HG03342 (cell line): ENCODE data around the gene SIK3.
"Not testable (repeated sequence)": the region's sequence is repeated elsewhere in the genome, so short reads cannot be mapped to it uniquely, and the experiment has no call there.

Source experiments
- ATAC-seq: cut with Tn5 transposase; IDR thresholded peaks from one replicate; pipeline ENCODE4 v1.9.1; 2021; ENCODE audit warnings: mild to moderate bottlenecking, moderate library complexity; ENCODE audit not compliant: unreplicated experiment

Gene SIK3

GRCh38 chr11:116808262-116809175 lies 289.7 kb downstream of the SIK3 start:
- ATAC-seq, result no peak

- no peak for ATAC-seq
Observed at GRCh38 chr11:116807601-116808261, 290.5 kb downstream of the SIK3 start.

- no peak for ATAC-seq
Observed at GRCh38 chr11:116804001-116804400, 294.2 kb downstream of the SIK3 start.

DNA sequence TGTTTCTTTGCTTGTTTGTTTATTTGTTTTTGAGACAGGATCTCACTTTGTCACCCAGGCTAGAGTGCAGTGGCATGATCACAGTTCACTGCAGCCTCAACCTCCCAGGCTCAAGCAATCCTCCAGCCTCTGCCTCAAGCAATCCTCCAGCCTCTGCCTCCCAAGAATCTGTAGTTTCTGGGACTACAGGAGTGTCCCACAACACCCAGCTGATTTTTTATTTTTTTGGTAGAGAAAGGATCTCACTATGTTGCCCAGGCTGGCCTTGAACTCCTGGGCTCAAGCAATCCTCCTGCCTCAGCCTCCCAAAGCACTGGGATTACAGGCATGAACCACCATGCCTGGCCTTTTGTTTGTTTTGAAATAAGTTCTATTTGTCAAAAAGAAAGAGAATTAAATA lies 296.6 kb downstream of the SIK3 start:
- not testable (repeated sequence) for ATAC-seq

DNA sequence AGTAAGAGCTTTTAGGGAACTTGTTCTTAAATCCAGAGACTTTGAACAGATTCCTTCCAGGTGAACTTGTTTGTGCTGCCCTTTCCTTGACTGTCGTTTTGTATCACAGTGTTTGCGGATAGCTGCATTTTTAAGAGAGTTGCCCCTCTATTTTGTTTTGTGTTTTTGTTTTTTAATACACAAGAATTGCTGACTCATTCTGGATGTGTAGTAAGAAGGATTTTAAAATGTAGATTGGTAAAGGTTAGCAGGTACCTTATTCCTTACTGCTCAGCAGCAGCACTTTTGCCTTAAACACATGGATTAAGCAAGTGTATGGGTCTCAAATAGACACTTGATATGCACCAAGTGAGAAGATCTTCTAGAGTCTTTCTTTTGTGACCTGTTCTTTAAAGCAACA lies 297.6 kb downstream of the SIK3 start:
- ATAC-seq, result no peak

DNA sequence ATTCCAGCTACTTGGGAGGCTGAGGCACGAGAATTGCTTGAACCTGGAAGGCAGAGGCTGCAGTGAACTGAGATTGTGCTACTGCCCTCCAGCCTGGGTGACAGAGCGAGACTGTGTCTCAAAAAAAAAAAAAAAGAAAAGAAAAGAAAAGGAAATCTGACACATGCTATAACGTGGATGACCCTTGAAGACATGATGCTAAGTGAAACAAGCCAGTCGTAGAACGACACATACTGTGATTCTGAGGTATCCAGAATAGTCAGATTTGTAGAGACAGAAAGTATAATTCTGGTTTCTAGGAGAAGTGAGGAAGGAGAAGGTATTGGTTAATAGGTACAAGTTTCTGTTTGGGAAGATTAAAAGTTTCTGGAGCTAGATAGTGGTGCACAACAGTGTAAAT lies 299.9 kb downstream of the SIK3 start:
- ATAC-seq, result no peak

DNA sequence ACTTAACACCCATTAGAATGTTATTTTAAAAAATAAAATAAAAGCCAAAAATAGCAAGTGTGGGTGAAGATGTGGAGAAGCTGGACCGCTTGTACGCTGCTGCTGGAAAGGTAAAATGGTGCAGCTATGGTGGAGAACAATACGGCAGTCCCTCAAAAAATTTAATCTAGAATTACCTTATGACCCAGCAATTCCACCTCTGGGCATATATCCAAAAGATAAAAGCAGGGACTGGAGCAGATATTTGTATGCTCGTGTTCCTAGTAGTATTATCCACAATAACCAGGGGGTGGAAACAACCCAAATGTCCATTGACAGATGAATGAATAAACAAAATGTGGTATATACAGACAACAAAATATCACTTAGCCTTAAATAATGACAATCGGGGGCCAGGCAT lies 300.4 kb downstream of the SIK3 start:
- ATAC-seq, result no peak

GRCh38 chr11:116796548-116796947 lies 301.7 kb downstream of the SIK3 start:
- ATAC-seq, result no peak

DNA sequence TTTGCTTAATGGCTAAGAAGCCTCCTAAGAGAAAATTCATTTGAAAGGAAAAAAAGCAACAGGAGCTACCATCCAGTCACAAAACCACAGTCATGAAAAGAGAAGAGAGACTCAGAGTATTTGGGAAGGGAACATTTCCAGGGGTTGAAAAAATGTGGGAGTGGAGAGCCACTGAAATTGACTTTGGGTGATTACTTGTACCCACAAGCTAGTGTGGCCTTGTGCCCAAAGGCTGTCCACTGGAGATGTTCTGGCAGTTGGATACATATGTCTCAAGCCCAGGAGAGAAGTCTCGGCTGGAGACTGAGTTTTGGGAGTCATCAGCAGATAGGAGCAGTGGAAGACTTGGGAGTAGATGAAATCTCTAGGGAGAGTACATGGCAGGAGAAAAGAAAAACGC lies 303.4 kb downstream of the SIK3 start:
- ATAC-seq, result no peak

DNA sequence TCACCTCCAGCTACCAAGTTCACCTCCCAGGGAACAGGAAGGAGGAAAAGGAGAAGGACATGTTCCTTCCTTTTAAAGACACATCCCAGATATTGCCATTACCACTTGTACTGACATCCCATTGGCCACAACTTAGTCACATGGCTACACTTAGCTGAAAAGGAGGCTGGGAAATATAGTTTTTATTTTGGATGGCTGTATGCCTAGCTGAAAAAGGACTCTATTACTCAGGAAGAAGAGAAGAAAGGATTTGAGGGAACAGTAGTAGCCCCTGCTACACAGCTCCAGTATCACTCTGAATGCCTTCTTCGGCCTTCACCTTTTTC lies 304.5 kb downstream of the SIK3 start:
- ATAC-seq, result no peak
